ENCODE measurements around the gene SLC9A9. TPM values are rescaled to one million over a fixed set of nuclear protein-coding genes. Genes with fewer than 3 reads are reported as not detected.

Gene SLC9A9
- total RNA-seq, 2 donors from 2014 or later = 23.6 to 31.0 TPM

GRCh38 chr3:143450632-143451031, 397.6 kb downstream of the SLC9A9 start:
- no peaks in the 10 kb centered on the region for H3K9me3 ChIP-seq
- TF ChIP-seq, protein P1, sequence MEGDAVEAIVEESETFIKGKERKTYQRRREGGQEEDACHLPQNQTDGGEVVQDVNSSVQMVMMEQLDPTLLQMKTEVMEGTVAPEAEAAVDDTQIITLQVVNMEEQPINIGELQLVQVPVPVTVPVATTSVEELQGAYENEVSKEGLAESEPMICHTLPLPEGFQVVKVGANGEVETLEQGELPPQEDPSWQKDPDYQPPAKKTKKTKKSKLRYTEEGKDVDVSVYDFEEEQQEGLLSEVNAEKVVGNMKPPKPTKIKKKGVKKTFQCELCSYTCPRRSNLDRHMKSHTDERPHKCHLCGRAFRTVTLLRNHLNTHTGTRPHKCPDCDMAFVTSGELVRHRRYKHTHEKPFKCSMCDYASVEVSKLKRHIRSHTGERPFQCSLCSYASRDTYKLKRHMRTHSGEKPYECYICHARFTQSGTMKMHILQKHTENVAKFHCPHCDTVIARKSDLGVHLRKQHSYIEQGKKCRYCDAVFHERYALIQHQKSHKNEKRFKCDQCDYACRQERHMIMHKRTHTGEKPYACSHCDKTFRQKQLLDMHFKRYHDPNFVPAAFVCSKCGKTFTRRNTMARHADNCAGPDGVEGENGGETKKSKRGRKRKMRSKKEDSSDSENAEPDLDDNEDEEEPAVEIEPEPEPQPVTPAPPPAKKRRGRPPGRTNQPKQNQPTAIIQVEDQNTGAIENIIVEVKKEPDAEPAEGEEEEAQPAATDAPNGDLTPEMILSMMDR (IDR thresholded peaks at IDR 0.05) = no peak
- TF ChIP-seq POLR2A (IDR thresholded peaks at IDR 0.05) = no peak
- TF ChIP-seq POLR2AphosphoS5 (IDR thresholded peaks at IDR 0.05) = no peak
- no peaks in the 10 kb centered on the region for H3K36me3 ChIP-seq
- no peak for DNase-seq (ENCODE audit: low spot score)
- 95% methylated on average over 1 of the region's 1 CpG for WGBS
- H3K4me3 ChIP-seq = no peak overlapping the region
- H3K4me1 ChIP-seq (replicated peaks) = no peaks in the 10 kb centered on the region
- no peaks in the 10 kb centered on the region for H3K27me3 ChIP-seq (replicated peaks; ENCODE audit: insufficient read depth)
- intact Hi-C loops (cut with DNase I) = no loop called here
- H3K27ac ChIP-seq = no peak overlapping the region

DNA sequence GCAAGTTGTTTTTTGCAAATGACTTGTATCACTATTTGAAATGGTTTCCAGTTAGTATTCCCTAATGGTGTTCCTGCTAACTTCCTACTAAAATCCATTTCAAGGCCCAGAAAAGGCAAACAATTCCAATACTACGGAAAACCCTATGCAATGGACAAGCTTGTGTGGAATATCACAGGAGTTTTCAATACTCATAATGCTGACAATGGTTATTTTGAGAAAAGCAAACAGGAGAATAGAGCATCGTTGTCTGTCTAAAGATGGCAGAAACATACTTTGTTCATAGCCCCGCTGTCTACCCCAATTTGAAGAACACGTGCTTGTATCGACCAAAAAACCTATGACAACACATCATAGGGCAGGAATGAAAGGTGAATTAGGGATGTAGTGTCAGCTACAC, 400.8 kb downstream of the SLC9A9 start:
- no peak for DNase-seq (ENCODE audit: low spot score)
- H3K36me3 ChIP-seq = no peaks in the 10 kb centered on the region
- WGBS = 90% methylated on average over 5 of the region's 5 CpGs
- no peak overlapping the region for H3K27ac ChIP-seq
- no peaks in the 10 kb centered on the region for H3K27me3 ChIP-seq (replicated peaks; ENCODE audit: insufficient read depth)
- no peak for TF ChIP-seq POLR2AphosphoS5 (IDR thresholded peaks at IDR 0.05)
- TF ChIP-seq, protein P1 (IDR thresholded peaks at IDR 0.05) = no peak
- H3K4me1 ChIP-seq (replicated peaks) = no peaks in the 10 kb centered on the region
- intact Hi-C loops (cut with DNase I) = no loop called here
- H3K9me3 ChIP-seq = no peaks in the 10 kb centered on the region
- no peak overlapping the region for H3K4me3 ChIP-seq

- intact Hi-C loops (cut with DNase I) = no loop called here
- TF ChIP-seq POLR2AphosphoS5 (IDR thresholded peaks at IDR 0.05) = no peak
- TF ChIP-seq POLR2A (IDR thresholded peaks at IDR 0.05) = no peak
- TF ChIP-seq, protein P1 (IDR thresholded peaks at IDR 0.05) = no peak
- 92% methylated on average over 2 of the region's 2 CpGs for WGBS
- H3K27me3 ChIP-seq (replicated peaks; ENCODE audit: insufficient read depth) = no peaks in the 10 kb centered on the region
- DNase-seq (ENCODE audit: low spot score) = no peak
- H3K27ac ChIP-seq = no peak overlapping the region
- no peak overlapping the region for H3K4me3 ChIP-seq
- H3K4me1 ChIP-seq (replicated peaks) = no peaks in the 10 kb centered on the region
- no peaks in the 10 kb centered on the region for H3K9me3 ChIP-seq
- H3K36me3 ChIP-seq = no peaks in the 10 kb centered on the region
Observed at GRCh38 chr3:143445118-143445517, 403.1 kb downstream of the SLC9A9 start.

GRCh38 chr3:143443851-143444331, 404.4 kb downstream of the SLC9A9 start:
- H3K27ac ChIP-seq = no peak overlapping the region
- no peak overlapping the region for H3K4me3 ChIP-seq
- TF ChIP-seq, protein P1 (IDR thresholded peaks at IDR 0.05) = no peak
- TF ChIP-seq POLR2A (IDR thresholded peaks at IDR 0.05) (no peak), POLR2AphosphoS5 (IDR thresholded peaks at IDR 0.05) (no peak)
- WGBS = 51% methylated on average over 6 of the region's 6 CpGs
- no peak for DNase-seq (ENCODE audit: low spot score)
- H3K9me3 ChIP-seq = no peaks in the 10 kb centered on the region
- H3K27me3 ChIP-seq (replicated peaks; ENCODE audit: insufficient read depth) = no peaks in the 10 kb centered on the region
- H3K4me1 ChIP-seq (replicated peaks) = no peaks in the 10 kb centered on the region
- intact Hi-C loops (cut with DNase I) = no loop called here
- H3K36me3 ChIP-seq = no peaks in the 10 kb centered on the region

GRCh38 chr3:143442814-143443447, 405.3 kb downstream of the SLC9A9 start:
- Histone ChIP-seq H3K4me1 (replicated peaks) (no peaks in the 10 kb centered on the region), H3K27me3 (replicated peaks; ENCODE audit: insufficient read depth) (no peaks in the 10 kb centered on the region), H3K4me3 (no peak overlapping the region), H3K36me3 (no peaks in the 10 kb centered on the region), H3K27ac (no peak overlapping the region), H3K9me3 (no peaks in the 10 kb centered on the region)
- WGBS = 93% methylated on average over 3 of the region's 3 CpGs
- DNase-seq (ENCODE audit: low spot score) = no peak
- TF ChIP-seq POLR2AphosphoS5 (IDR thresholded peaks at IDR 0.05) = no peak
- no peak for TF ChIP-seq POLR2A (IDR thresholded peaks at IDR 0.05)
- TF ChIP-seq, protein P1 (IDR thresholded peaks at IDR 0.05) = no peak
- intact Hi-C loops (cut with DNase I) = no loop called here

All from prostate gland (tissue), 2 donors.